GM19239 (cell line): Measurements from ENCODE around the gene APMAP.
A peak's percentile ranks its signal among the peaks of the same experiment; 100 is the strongest.

Experiments used
- DNase-seq: peaks from one replicate; pipeline ENCODE4 v3.0.0; 2011; ENCODE audit warnings: low spot score; ENCODE audit not compliant: insufficient read length
- FAIRE-seq: peaks from 2 replicates; lab custom pipeline; 2011; peaks lifted over from hg19 to GRCh38; lab: Jason Lieb, UNC

The APMAP gene

DNA sequence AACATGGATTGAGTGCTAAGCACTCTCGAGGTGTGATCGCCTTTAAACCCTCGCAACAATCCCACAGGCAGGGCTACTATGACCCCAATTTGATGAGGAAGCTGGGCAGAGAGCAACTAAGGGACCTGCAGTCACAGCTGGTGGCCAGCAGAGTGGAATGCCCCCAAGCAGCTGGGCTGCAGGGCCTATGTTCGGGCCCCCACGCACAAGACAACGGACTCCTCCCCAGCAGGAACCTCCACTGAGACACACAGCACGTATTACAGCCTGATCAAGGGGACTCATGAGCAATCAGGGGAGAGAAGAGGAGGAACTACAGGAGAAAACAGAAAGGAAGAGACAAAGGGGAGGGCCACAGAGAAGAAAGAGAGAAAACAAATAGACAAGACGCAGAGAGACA is 21.8 kb downstream of the APMAP start:
- FAIRE-seq = no peak
- DNase-seq = no peak

DNA sequence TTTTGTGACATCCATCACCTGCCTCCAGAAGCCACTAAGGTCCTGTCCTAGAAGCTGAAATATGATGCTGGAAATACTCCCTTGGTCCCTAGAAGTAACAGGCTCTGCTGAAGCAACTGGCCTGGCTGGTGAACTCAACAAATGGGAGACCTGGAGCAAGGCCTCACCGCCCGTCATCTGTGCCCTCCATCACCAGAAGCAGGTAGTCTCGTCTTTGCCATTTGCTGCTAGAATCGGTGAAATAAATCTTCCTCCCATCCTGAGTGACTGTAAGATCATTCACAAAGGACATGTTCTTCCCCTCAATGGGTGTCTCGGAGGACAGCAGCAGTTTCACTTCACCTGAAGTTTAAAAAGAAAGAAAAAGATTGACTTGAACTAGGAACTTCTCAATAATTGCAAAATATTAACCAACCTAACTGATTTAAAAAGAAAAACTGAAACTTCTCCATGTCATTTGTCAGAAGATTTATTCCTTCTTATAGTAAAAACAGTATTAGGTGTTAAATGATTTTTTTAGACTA is 22.5 kb downstream of the APMAP start:
- FAIRE-seq (peak; percentile 45), DNase-seq (no peak)

DNA sequence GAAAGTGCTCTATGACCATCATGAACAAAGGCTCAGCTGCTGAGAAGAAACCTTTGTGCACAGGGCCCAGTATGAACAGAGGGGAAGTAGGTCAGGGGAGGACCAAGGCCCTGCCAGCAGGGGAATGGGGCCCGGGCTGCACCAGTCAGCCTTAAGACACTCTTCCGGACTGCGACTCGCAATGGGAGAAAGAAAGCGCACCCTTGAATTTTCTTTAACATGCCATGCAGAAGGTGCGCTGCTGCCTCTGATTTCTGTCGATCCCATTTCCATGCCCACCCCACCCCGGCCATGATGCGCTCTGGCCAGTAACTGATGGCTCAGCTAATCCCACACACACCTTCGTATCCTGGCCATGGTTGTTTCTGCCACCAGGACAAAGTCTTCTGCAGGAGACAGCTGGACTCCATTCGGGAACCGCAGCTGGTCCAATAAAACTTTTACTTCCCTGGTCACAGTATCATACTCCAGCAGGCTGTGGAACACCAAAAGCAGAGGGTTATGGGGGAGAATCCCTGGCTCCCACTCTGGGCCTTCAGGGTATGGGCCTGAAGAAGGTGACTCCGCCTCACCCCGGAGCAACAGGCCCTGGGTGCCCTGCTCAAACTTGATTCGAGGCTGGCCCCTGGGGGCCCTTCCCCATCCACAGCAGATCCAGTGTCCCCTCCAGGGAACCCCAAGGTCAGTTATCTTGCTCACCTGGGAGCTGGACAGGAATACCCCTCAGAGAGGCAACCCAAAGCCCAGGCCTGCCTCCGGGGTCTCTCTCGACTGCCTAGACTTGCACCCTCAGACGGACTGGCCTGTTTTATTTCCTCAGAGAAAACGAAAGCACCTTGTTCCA is 23.1 kb downstream of the APMAP start:
- no peak for FAIRE-seq

DNA sequence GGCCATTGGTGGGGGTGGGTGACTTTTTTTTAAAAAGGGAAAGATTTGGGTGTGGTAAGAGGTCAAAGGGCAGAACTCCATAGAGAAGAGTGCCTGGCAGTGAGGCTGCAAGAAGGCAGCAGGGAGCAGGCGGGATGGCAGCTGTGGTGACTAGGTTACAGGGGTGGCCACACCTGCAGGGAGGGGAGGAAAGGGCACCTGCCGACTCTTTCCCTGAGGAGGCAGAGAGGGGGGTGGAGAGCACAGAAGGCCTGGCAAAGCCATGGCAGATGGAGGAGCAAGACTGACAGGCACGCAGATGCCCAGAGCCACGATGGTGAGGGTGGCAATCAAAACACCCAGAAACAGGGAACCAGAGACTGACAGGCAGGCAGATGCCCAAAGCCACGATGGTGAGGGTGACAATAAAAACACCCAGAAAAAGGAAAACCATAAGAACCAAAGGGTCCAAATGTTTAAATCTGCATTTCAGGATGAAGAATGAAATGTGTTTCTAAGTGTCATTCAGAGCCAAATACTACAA is 24.2 kb downstream of the APMAP start:
- no peak for FAIRE-seq

More for the DNA sequence above, 23.1 kb downstream of the APMAP start:
- DNase-seq = no peak

DNA sequence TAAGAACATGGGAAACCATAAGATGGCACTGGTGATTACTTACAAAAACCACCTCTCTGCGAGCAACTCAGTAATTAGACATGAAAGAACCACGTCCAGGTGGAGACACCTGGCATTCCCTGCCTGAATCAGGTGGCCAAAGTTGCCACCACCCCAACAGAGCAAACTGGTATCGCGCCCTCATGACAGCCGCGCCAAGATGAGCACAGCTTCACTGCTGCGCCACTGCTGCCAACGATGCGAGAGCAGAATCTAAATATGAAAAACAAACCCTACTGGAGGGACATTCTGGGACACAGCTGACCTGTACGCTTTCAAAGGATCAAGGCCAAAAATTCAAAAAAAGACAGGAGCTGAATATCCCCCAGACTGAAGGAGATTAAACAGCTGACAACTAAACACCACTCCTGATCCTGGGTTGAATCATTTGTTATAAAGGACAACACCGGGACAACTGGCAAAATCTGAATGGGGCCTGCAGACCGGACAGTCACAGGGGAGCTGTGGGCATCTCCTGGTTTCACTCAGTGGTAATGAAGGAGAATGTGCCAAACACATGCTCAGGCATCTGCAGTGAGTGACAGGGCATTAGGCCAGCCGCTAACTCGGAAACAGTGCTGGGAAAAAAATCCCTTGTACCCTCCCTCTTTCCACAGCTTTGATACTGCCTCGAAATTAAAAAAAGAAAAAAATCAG is 26.1 kb downstream of the APMAP start:
- no peak for DNase-seq
- no peak for FAIRE-seq

More for the DNA sequence above, 24.2 kb downstream of the APMAP start:
- no peak for DNase-seq

DNA sequence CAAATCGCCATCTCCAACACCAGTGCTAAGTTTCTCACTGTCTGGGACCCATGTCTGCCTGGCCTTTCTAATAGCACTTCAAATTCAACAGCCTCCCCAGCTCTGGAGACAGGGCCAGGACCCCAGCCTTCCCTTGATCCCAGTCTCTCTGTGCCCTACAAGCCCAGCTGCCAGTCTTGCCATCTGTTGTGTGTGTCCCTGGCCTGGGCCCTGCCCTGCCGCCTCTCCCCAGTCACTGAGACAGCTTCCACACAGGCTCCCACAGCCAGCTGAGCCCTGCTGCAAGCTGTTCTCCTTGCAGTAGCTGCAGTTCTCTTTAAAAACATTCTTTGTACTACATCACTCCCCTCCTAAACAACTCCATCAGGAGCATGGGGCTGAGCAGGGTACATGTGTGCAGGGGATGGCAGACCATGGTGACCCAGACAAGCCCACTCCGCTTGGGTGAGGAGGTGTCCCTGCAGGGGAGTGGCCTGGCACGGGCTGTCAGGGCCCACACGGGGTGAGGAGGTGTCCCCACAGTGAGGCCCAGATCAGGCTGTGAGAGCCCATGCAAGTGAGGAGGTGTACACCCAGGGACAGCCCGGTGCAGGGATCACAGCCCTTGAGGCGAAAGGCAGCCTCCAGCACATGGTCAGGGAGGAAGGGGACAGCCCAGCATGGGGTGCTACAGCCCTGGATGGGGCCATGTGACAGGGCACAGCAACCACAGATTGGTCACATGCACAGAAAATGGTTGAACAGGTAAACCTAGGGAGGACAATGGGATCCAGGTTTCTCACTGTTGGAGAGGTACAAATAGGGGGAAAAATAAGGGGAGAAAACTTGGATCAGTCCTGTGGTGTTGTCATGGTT is 27.3 kb downstream of the APMAP start:
- DNase-seq = no peak
- FAIRE-seq = no peak

DNA sequence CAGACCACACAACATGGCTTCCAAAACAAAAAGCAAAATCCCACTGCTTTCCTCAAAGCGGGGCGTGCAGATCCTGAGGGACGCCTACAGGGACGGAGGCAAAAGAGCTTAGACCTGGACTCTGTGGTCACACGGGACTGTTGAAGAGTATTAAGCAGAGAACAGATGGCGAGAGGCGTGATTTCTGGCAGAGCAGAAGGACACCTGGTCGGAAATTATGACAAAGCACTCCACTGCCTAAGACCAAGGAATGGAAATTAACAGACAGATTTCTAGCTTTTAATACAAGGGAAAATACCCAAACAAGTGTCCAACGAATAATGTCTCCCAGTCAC is 28.1 kb downstream of the APMAP start:
- DNase-seq (no peak), FAIRE-seq (no peak)

DNA sequence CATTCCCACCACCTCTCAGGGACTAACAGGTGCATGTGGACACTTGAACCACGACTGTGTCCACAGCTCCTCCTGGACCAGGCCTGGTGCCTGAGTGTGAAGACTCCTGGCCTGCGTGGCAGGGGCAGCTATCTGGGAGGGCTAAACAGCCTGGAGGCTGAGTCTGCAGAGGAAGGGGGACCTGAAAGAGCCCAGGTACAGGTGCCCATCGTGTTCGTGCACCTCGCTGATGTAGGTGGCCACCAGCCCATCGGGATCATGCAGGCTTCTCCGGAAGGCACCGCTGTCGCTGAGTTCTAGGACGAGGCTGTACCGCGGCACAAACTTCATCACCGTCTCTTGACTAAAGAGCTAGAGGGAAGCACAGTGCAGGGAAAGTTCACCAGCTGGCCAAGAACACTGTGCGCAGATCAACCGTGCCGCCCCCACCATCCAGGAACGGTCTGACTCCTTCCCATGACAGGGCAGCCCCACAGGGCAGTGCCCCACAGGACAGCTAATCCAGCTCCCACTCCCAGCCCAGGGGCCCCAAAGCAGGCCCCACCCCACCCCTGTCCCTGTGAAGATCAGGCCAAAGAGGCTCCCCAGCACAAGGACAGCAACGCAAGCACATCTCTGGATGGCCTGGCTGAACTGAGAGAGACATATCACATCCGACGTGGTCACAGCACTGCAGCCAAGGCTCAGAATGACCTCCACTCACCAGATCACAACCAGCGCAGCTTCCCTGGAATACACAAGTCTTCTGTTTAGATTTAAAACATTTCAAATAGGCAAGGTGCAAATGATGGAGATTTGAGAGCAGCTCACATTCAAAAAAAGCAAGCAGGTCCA is 28.7 kb downstream of the APMAP start:
- DNase-seq (no peak), FAIRE-seq (no peak)

DNA sequence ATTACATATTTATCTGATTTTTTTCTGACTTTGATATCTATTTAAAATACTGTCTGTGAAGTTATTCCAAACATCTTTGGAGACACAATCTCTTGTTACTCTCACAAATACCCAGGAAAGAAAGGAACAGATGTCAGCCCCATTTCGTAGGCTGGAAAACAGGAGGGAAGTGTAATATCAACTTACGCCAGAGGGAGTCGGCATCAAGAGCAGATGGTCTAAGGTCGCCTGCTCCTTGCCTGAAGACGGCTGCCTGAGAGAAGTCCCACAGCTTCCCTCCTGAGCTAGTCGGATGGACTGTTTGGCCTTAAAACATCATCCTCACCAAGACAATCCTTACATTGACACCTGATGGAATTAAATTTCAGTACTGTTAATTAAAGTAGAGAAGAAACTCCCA is 30.0 kb downstream of the APMAP start:
- DNase-seq (no peak), FAIRE-seq (no peak)

DNA sequence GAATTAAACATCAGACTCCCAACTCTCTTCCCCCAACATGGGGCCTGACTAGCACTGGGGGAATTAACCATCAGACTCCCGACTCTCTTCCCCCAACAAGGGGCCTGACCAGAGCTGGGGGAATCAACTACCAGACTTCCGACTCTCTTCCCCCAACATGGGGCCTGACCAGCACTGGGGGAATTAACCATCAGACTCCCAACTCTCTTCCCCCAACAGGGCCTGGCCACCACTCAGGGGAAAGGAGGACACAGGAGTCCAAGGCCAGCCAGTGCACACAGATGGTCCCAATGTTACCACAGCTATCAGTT is 30.4 kb downstream of the APMAP start:
- no peak for FAIRE-seq

DNA sequence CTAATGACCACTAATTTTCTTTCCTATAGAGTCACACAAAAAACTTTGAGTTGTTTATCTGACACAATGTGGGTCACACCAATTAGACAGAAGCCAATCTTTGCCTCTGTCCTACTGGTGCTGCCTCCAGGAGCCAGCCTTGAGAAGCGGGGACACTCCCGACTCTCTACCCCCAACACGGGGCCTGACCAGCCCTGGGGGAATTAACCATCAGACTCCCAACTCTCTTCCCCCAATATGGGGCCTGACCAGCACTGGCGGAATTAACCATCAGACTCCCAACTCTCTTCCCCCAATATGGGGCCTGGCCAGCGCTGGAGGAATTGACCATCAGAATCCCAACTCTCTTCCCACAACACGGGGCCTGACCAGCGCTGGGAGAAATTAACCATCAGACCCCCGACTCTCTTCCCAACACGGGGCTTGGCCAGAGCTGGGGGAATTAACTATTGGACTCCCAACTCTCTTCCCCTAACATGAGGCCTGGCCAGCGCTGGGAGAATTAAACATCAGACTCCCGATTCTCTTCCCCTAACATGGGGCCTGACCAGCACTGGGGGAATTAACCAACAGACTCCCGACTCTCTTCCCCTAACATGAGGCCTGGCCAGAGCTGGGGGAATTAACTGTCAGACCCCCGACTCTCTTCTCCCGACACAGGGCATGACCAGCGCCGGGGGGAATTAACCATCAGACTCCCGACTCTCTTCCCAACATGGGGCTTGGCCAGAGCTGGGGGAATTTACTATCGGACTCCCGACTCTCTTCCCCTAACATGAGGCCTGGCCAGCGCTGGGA is 31.0 kb downstream of the APMAP start:
- no peak for DNase-seq
- no peak for FAIRE-seq

More for the DNA sequence above, 30.4 kb downstream of the APMAP start:
- no peak for DNase-seq

DNA sequence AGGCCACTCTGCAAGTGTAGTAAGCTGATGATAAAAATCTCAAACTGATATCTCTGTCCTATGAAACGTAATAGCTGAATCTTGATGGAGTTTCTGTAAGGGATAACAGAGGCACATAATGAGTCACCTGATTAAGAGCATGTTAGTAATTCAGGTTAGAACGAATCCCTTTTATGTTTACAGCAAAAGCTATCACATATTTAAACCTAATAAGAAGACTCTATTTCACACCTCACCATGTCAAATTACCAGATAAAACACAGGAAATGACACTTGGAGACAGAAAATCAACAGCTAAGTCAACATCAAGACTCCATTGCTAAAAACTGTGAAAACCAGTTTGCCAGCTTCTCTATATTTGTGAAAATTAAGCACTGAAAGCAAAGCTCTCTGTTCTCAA is 31.7 kb downstream of the APMAP start:
- FAIRE-seq (no peak), DNase-seq (no peak)

DNA sequence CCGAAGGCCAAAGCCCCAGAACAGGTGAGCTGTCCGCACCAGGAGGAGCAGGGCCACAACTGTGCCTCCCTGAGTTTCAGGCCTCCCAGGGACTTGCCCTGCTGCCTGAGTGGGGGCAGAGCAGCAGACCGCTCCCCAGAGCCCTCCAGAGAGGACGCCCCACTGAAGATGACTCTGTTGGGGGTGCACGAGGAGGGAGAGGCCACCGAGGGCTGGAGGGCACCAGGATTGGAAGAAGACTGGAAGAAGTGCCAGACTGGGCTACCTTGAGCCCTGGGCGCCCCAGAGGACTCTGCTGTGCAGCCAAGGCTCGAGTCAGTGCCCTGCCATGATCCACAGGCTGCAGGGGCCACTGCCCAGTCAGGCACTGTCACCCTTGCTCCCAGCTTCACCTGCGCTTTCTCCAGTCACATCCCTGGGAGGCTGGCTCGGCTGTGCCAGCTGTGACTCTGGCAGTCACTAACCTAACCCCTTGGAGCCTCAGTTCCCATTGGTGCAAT is 32.2 kb downstream of the APMAP start:
- no peak for DNase-seq

DNA sequence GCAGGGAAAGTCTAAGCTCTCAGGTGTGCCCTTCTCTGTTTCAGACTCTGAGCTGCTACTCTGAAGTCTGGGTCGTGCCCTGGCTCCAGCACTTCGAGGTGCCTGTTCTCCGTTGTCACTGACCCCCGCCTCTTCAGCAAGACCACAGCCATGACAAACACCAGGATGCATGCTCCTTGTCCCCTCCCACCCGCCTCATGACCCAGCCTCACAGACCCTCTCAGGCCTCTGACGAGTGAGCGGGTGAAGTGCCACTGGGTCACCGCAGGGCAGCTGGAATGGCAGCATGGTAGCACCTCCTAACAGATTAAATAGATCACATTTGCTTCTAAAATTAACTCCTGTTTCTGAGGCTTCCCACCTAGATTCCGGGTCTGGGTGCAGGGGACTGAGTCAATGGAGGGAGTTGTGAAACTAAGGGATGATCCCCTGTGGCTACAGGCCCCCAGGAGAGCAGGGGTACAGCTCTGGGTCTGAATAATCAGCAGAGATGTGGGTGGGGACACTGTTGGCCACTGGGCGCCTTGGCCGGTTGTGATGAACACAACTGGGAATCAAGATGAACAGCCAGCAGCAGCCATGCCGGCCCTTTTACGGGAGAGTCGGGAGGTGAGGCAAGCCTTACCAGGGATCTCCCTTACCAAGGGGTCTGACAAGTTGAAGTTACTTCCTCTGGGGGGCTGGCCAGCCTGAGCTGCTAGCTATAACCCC is 32.8 kb downstream of the APMAP start:
- DNase-seq (no peak), FAIRE-seq (no peak)

More for the DNA sequence above, 32.2 kb downstream of the APMAP start:
- FAIRE-seq = no peak

DNA sequence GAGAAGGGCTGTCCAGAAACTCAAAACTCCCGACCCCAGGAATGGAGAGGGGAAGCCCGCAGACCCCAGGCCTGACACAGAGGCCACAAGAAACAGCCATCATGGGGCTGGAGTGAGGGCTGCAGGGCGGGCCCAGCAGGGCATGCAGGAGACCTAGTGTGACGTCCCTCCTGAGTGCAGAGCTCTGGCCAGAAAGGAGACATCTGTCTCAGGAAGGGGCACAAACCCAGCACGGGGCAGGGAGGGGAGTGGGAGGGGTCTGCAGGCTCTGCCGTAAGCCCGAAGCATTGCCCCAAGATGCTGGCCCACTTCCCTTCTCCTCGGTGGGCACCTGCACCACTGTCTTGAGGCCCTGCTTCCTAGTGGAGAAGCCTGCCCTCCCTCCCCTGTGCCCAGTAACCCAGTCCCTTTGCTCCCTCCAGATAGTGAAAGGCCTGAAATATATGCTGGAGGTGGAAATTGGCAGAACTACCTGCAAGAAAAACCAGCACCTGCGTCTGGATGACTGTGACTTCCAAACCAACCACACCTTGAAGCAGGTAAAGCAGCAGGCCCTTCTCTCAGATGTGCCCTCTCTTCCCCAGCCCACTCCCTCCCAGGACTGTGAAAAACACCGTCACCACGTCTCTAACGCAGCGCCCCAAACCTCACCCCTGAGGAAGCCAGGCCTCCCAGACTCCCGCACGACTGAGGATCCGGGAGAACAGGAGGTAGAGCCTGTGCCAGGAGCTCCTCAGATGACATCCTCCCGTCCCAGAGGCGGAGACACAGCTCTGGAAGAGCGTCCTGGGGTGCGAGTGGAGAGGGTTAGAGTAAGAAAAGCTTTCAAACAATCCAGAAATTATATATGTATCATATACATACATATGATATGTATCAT is 33.8 kb downstream of the APMAP start:
- FAIRE-seq (no peak), DNase-seq (no peak)

DNA sequence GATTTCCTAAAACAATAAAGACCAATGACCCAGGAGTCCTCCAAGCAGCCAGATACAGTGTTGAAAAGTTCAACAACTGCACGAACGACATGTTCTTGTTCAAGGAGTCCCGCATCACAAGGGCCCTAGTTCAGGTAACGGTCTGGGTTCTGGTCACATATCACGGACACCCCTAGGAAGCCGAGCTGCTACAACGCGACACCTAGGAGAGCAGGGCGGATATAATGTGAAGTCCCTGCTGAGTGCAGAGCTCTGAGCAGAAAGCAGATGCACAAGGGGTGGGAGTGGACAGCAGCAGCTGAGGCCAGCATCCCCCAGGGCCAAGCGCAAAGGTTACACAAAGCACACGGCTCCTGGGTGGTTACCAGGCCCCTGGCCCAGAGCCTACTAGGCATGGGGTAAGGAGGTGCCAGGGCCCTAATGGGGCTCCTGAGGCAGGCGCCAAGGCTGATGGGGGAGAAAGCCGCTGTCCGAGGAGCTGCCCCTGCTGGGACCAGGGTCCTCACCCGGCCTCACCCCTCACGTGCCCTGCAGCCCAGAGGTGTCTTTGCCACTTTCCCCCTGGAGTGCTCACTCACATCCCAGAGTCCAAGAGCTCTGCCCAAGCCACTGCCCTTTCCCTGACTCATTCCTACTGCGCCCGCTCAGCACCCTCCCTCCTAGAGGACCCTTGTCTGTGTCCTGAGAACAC is 35.1 kb downstream of the APMAP start:
- FAIRE-seq (no peak), DNase-seq (no peak)
